Hepatocyte (in vitro differentiated cells): ENCODE results near the gene KRT81. TPM values are rescaled to one million over a fixed set of nuclear protein-coding genes. Genes with fewer than 3 reads are reported as not detected.

Experiments
- DNase-seq: peaks from one replicate; pipeline ENCODE4 v3.0.0-alpha.2; 2016; ENCODE audit warnings: low spot score
- H2AFZ ChIP-seq: fragments of 200-600 bp; sonication (generic); 2 replicates; pipeline ENCODE4 v1.6.0; 2016; ENCODE audit warnings: antibody characterized with exemption, mild to moderate bottlenecking
- H3K27ac ChIP-seq: fragments of 200-600 bp; sonication (generic); 2 replicates; pipeline ENCODE4 v1.5.1; 2016; ENCODE audit warnings: mild to moderate bottlenecking
- H3K27me3 ChIP-seq: fragments of 200-600 bp; sonication (generic); 2 replicates; pipeline ENCODE4 v1.6.1; 2016
- H3K36me3 ChIP-seq: fragments of 200-600 bp; sonication (generic); replicated peaks from 2 replicates; pipeline ENCODE4 v1.5.1; 2016; ENCODE audit warnings: low read depth; ENCODE audit not compliant: insufficient read depth
- H3K4me1 ChIP-seq: fragments of 200-600 bp; sonication (generic); 2 replicates; pipeline ENCODE4 v1.5.1; 2016; ENCODE audit warnings: mild to moderate bottlenecking, moderate library complexity; ENCODE audit not compliant: insufficient read depth
- H3K4me2 ChIP-seq: fragments of 200-600 bp; sonication (generic); 2 replicates; pipeline ENCODE4 v1.6.0; 2016
- H3K4me3 ChIP-seq: fragments of 200-600 bp; sonication (generic); 2 replicates; pipeline ENCODE4 v1.5.1; 2016; ENCODE audit warnings: mild to moderate bottlenecking
- H3K79me2 ChIP-seq: fragments of 200-600 bp; sonication (generic); 2 replicates; pipeline ENCODE4 v1.6.0; 2017; ENCODE audit warnings: mild to moderate bottlenecking
- H3K9me2 ChIP-seq: fragments of 200-600 bp; sonication (generic); replicated peaks from 2 replicates; pipeline ENCODE4 v1.6.0; 2017; ENCODE audit warnings: mild to moderate bottlenecking; ENCODE audit not compliant: insufficient read depth
- H3K9me3 ChIP-seq: fragments of 200-600 bp; sonication (generic); 2 replicates; pipeline ENCODE4 v1.5.1; 2016; ENCODE audit warnings: low read depth, mild to moderate bottlenecking
- H4K20me1 ChIP-seq: fragments of 200-600 bp; sonication (generic); 2 replicates; pipeline ENCODE4 v1.6.0; 2016; ENCODE audit warnings: mild to moderate bottlenecking; ENCODE audit not compliant: insufficient read depth, poor library complexity, severe bottlenecking
- CTCF ChIP-seq: fragments of 200-600 bp; sonication (generic); IDR thresholded peaks from 2 replicates; pipeline ENCODE4 v1.5.1; 2016; ENCODE audit warnings: antibody characterized with exemption, mild to moderate bottlenecking; ENCODE audit not compliant: poor library complexity
- EZH2 ChIP-seq: fragments of 200-600 bp; sonication (generic); IDR thresholded peaks from 2 replicates; pipeline ENCODE4 v1.6.1; 2016; ENCODE audit warnings: antibody characterized with exemption, mild to moderate bottlenecking, borderline replicate concordance
- EZH2phosphoT487 ChIP-seq: fragments of 200-600 bp; sonication (generic); IDR thresholded peaks from one replicate; pipeline ENCODE4 v1.6.1; 2018; ENCODE audit warnings: antibody characterized with exemption, mild to moderate bottlenecking, low read depth, moderate library complexity; ENCODE audit not compliant: unreplicated experiment, severe bottlenecking
- WGBS: methylation state at CpG from one replicate; pipeline ENCODE4 v1.1.6; 2016; ENCODE audit warnings: low lambda C conversion rate; ENCODE audit errors: missing lambda C conversion rate; 5-methylcytosine and 5-hydroxymethylcytosine counted together
- polyA plus RNA-seq: library from polyadenylated mRNA; unstranded; fragments of >200 nt; fragmentation: Nextera tagmentation; extraction: Ambion mirVana; gene quantifications from 2 replicates; pipeline ENCODE4 v1.2.1, GENCODE V29; 2016
- total RNA-seq: library from RNA; depleted of rRNA; stranded (reverse); fragments of >200 nt; gene quantifications from 2 replicates; pipeline ENCODE4 v1.2.3, GENCODE V29; 2014

The KRT81 gene
- total RNA-seq (not detected in 2 replicates), polyA plus RNA-seq (not detected in 2 replicates)

DNA sequence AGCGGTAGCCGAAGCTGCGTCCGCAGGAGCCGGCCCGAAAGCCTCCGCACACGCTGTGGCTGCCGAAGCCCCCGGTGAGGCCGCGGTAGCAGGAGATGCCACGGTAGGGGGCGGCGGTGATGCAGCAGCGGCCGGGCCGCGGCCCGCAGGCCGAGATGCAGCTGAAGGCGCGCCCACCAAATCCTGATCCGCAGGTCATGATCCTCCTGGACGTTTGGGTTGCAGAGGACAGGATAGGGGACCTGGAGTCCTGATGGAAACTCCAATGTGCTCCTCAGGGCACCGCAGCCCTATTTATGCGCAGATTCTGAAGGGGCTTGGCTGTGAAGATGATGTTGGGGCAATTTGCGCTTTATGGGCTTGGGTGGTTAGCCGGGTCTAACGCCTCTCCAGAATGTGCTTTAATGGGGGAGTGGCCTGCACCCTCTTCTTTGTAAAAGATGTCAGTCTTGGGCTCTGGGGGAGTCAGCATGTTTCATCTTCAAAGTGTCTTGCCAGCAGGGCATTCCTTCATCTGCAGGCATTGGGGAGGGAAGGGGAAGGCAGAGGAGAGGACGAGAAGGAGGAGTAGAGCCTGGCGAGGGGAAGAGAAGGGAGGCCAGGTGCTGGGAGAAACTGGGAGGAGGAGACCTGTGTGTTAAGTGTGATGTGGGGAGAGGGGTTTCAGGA is at the start of gene KRT81:
KRT81 (minus strand) TSS at position 268 of the 669 bp plus-strand sequence; CDS start at position 199, 69 bp downstream.
- no peaks in the 10 kb centered on the region for H3K79me2 ChIP-seq
- H3K27ac ChIP-seq, result no peak within 1 kb of the TSS
- H3K4me2 ChIP-seq, result no peak within 1 kb of the TSS
- H4K20me1 ChIP-seq, result no peaks in the 10 kb centered on the region
- no peak for DNase-seq
- 77% methylated on average over 20 of the region's 32 CpGs for WGBS
- H3K9me3 ChIP-seq, result no peaks in the 10 kb centered on the region
- no peak for TF ChIP-seq CTCF
- TF ChIP-seq EZH2phosphoT487, result no peak
- TF ChIP-seq EZH2, result no peak
- no peak within 1 kb of the TSS for H3K4me3 ChIP-seq
- H2AFZ ChIP-seq, result no peak within 1 kb of the TSS
- peaks cover 6% of the 10 kb centered on the region for H3K27me3 ChIP-seq
- H3K36me3 ChIP-seq, result no peaks in the 10 kb centered on the region
- H3K9me2 ChIP-seq, result no peaks in the 10 kb centered on the region
- H3K4me1 ChIP-seq, result no peaks in the 10 kb centered on the region

DNA sequence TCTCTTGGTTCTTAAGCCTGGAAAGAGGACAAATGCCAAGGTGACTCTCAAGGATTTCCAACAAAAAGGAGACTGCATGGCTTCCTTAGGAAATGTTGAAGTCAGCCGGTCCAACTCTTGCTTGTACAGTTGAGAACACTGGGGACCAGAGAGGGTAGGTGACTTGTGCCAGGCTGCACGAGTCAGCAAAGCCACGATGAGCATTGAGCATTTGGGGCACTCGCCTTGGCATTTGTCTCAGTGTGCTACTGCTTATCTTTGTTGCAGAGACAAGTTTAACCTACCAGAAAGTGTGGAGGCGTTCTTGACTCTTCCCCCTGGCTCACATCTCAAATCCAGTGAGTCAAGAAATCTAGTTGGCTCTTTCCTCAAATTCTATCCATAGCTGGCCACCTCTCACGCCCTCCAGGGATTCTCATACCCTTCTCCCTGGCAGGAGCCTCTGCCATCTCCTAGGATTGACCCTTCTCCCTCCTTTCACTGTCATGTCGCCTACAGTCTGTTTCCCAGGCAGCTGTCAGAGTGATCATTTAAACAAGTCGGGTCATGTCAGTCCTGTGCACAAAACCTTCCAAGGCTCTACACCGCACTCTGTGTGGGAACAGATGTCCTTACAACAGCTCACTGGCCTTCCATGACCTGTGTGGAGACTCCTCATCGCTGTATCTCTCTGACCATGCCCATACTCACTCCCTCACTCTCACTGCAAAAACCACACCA is 47.1 kb upstream of the KRT81 start:
- 82% methylated on average over 10 of the region's 10 CpGs for WGBS
- no peaks in the 10 kb centered on the region for H3K9me2 ChIP-seq
- no peaks in the 10 kb centered on the region for H3K36me3 ChIP-seq
- no peak for TF ChIP-seq CTCF
- no peak for TF ChIP-seq EZH2phosphoT487
- no peak for TF ChIP-seq EZH2
- H2AFZ ChIP-seq, result no peak overlapping the region
- H3K27me3 ChIP-seq, result no peaks in the 10 kb centered on the region
- H3K79me2 ChIP-seq, result no peaks in the 10 kb centered on the region
- no peak overlapping the region for H3K4me3 ChIP-seq
- no peak overlapping the region for H3K27ac ChIP-seq
- no peaks in the 10 kb centered on the region for H3K4me1 ChIP-seq
- no peaks in the 10 kb centered on the region for H4K20me1 ChIP-seq
- H3K4me2 ChIP-seq, result no peak overlapping the region
- no peaks in the 10 kb centered on the region for H3K9me3 ChIP-seq
- DNase-seq, result no peak

GRCh38 chr12:52337054-52337453 is 45.7 kb upstream of the KRT81 start:
- no peak for DNase-seq
- WGBS, result 55% methylated on average over 1 of the region's 1 CpG
- TF ChIP-seq EZH2phosphoT487 (no peak), EZH2 (no peak)
- no peaks in the 10 kb centered on the region for H3K27me3 ChIP-seq
- H3K9me3 ChIP-seq, result no peaks in the 10 kb centered on the region
- H3K4me2 ChIP-seq, result no peak overlapping the region
- H2AFZ ChIP-seq, result no peak overlapping the region
- no peaks in the 10 kb centered on the region for H3K4me1 ChIP-seq
- H4K20me1 ChIP-seq, result no peaks in the 10 kb centered on the region
- no peaks in the 10 kb centered on the region for H3K79me2 ChIP-seq
- H3K9me2 ChIP-seq, result no peaks in the 10 kb centered on the region
- no peak overlapping the region for H3K4me3 ChIP-seq
- H3K27ac ChIP-seq, result no peak overlapping the region
- no peaks in the 10 kb centered on the region for H3K36me3 ChIP-seq

- 67% methylated on average over 2 of the region's 2 CpGs for WGBS
- Histone ChIP-seq H3K4me1 (no peaks in the 10 kb centered on the region), H3K79me2 (no peaks in the 10 kb centered on the region), H3K4me2 (no peak overlapping the region), H3K27ac (no peak overlapping the region), H3K9me3 (no peaks in the 10 kb centered on the region), H3K27me3 (no peaks in the 10 kb centered on the region), H4K20me1 (no peaks in the 10 kb centered on the region), H3K4me3 (no peak overlapping the region), H3K36me3 (no peaks in the 10 kb centered on the region), H3K9me2 (no peaks in the 10 kb centered on the region), H2AFZ (no peak overlapping the region)
- TF ChIP-seq EZH2phosphoT487 (no peak), CTCF (no peak), EZH2 (no peak)
- DNase-seq, result no peak
Observed at GRCh38 chr12:52336641-52337040, 45.3 kb upstream of the KRT81 start.
